Left ventricle myocardium superior (tissue), 1 donor: ENCODE data around the gene NR2F1-AS1. TPM values are rescaled to one million over a fixed set of nuclear protein-coding genes. Genes with fewer than 3 reads are reported as not detected.
"Not testable (repeated sequence)": the region's sequence is repeated elsewhere in the genome, so short reads cannot be mapped to it uniquely, and the experiment has no call there.

Source experiments
- ATAC-seq: fragments of 200-7000 bp; cut with Tn5 transposase; one replicate; pipeline ENCODE4 v1.9.1; 2020; ENCODE audit warnings: mild to moderate bottlenecking, moderate library complexity
- DNase-seq: peaks from one replicate; pipeline ENCODE4 v3.0.0-alpha.2; 2020
- intact Hi-C: fragments of 100-400 bp; cut with micrococcal nuclease; formaldehyde crosslinking; loops from one replicate; pipeline ENCODE4 v1.11.0; 2022
- total RNA-seq: library from RNA; stranded (reverse); fragmentation: NEBNext Ultra II Directional; extraction: Animal tissue kit (Norgen Biotek cat#: 25700); gene quantifications from one replicate; pipeline ENCODE4 v1.2.1, GENCODE V29; 2021
- donor health status: DM: no; HTN: yes; CAD: no; lungs with severe emphysema.

The NR2F1-AS1 gene
- total RNA-seq, 1 donor from 2014 or later: 0.57 TPM

DNA sequence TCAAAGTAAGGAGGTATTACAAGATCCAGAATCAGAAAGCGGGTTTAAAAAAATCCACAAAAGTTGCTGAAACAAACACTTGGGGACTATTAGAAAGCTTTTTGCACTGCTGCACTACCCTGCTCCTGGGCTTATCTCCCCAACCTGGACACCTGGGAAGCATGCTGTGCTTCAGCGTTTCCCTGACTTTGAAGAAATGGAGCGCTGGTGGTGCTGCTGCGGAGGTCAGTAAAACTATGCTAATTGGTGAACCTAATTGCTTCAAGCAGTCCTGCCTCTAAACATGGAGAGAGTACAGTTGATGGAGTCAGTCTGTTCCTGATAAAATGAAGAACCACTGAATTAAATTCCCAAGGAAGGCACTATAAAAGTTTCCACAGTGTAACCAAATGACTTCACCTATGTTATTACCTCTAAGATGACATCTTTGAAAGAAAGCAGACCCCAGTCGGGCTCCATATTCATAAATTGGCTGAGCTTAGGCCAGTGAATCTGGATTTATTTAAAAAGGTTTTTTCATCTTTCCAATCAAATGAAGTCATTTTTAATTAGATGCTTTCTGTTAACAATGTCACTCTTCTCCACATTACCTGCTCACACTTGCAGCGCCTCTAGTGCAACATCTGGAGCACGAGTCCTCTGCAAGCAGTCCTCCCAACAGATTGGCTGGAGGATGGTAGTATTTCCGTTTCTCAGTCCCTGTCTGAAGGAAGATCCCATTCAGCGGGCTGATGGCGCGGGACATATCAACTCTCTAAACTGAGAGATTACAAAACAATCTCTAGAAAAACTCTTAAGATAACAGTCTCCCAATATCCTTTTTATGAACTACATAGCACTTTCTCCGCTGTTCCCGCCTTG lies 11.5 kb downstream of the NR2F1-AS1 start:
- DNase-seq (no peak), ATAC-seq (no peak)
- intact Hi-C loops: no loop called here

DNA sequence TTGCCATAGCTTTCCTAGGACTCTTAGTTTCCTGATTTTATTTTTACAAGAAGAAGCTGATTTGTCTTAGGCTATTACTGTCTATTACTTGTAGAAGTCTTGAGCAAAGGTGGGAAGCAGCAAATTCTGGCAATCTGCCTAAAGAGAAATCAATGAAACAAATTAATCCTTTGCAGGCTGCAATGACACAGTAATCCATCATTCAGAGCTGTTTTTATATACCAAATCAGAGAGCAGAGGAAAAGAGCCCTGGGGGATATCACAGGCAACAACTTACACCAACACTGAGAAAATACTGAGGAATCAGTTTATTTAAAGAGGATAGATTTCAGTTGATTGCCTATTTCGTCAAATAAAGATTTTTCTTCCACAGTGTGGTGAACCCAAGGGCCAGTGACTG lies 13.6 kb downstream of the NR2F1-AS1 start:
- no peak for DNase-seq
- intact Hi-C loops: no loop called here
- ATAC-seq: no peak

- ATAC-seq (no peak), DNase-seq (no peak)
- intact Hi-C loops: no loop called here
Observed at GRCh38 chr5:93566091-93566490, 14.9 kb downstream of the NR2F1-AS1 start.

DNA sequence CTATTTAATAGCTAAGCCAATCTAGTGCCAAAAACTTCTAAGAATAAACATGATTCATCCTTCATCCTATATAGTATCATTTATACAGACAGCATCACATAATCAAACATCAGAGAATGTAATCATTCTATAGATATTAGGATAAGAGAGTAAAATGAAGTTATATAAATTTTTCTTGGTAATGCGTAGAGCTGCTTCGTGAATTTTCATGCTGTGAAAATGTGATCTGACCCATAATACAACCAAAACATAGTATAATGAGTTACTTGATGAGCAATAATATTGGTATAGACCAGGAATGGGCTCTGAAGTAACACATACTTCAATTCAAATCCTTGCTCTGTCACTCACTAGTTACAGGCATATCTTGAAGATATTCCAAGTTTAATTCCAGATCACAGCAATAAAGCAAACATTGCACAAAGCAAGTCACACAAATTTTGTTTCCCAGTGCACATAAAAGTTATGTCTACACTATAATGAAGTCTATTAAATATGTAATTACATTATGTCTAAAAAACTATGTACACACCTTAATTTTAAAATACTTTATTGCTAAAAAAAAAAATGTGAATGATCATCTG lies 23.9 kb downstream of the NR2F1-AS1 start:
- intact Hi-C loops: no loop called here
- DNase-seq (no peak), ATAC-seq (no peak)

DNA sequence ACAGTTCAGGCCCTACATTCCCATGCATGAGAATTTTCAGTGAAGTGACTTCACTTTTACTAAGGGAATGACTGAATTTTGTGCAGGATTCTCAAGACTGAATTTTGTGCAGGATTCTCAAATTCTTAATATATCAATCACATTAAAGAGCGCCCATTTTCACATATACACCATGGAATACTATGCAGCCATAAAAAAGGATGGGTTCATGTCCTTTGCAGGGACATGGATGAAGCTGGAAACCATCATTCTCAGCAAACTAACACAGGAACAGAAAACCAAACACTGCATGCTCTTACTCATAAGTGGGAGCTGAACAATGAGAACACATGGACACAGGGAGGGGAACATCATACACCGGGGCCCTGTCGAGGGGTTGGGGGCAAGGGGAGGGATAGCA lies 31.4 kb downstream of the NR2F1-AS1 start:
- ATAC-seq, intact Hi-C loops, DNase-seq: not testable (repeated sequence)

DNA sequence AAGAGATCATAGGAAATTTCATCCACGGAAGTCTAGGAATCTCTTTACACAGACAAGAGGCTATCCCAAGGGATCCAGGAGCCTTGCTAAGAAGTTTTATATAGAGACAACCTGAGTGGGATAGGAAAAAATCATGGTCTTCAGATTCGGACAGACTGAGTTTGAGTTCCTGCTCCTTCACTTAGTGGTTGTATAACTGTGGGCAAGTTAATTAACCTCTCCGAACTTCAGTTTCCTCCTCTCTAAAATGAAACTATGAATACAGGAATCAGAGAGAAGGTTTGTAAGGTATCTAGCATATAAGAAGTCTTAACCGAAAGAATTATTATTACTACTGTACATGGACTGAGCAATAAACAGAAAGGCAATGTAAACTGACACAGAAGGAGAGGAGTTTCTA lies 35.1 kb downstream of the NR2F1-AS1 start:
- no peak for DNase-seq

DNA sequence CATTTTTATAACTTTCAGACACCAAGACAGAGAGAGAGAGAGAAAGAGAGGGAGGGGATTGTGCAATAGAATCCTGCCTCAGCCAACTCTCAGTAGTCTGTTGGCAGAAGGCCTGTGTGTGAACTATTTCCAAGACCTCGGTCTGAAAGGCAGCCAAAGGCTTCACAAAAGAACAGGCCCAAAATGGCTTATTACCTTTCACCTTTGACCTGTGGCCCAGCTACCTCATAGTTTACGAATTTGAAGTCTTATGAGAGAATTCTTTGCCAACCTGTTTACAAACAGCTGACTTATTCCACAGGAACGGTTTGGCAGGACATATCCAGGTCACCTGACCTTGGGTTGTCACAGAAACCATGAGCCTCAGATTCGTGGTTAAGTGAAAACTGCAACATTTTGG lies 48.6 kb downstream of the NR2F1-AS1 start:
- peak; percentile 50 for DNase-seq
- peak; percentile 95 for ATAC-seq
- intact Hi-C loops: no loop called here

More for the DNA sequence above, 35.1 kb downstream of the NR2F1-AS1 start:
- intact Hi-C loops: no loop called here
- ATAC-seq: no peak

DNA sequence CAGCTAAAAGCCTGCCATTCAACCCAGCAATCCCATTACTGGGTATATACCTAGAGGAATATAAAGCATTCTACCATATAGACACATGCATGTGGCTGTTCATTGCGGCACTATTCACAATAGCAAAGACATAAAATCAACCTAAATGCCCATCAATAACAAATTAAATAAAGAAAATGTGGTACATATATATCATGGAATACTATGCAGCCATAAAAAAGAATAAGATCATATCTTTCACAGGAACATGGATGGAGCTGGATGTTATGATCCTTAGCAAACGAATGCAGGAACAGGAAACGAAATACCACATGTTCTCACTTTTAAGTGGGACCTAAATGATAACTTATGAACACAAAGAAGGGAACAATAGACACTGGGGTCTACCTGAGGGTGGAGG lies 59.2 kb downstream of the NR2F1-AS1 start:
- DNase-seq, ATAC-seq, intact Hi-C loops: not testable (repeated sequence)

- intact Hi-C loops: no loop called here
- DNase-seq (no peak), ATAC-seq (no peak)
Observed at GRCh38 chr5:93519740-93520139, 61.3 kb downstream of the NR2F1-AS1 start.

DNA sequence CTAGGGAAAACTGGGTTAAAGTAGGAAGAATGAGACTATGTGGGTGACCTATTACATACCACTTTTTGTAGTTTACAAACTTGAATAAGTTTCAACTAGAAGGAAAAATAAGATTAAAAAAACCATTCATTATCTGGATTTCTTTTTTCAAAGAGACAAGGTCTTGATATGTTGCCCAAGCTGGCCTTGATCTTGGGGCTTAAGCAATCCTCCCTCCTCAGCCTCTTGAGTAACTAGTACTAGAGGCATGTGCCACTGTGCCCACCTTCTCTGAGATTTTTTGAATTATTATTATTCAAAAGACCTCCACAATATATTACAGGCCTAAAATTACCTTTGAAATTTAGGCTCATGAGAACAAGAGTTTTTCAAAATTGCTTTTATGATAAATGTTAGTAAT lies 63.2 kb downstream of the NR2F1-AS1 start:
- intact Hi-C loops: no loop called here
- DNase-seq: no peak
- ATAC-seq: no peak

GRCh38 chr5:93513298-93513697 lies 67.7 kb downstream of the NR2F1-AS1 start:
- intact Hi-C loops: no loop called here
- no peak for ATAC-seq
- DNase-seq: no peak

DNA sequence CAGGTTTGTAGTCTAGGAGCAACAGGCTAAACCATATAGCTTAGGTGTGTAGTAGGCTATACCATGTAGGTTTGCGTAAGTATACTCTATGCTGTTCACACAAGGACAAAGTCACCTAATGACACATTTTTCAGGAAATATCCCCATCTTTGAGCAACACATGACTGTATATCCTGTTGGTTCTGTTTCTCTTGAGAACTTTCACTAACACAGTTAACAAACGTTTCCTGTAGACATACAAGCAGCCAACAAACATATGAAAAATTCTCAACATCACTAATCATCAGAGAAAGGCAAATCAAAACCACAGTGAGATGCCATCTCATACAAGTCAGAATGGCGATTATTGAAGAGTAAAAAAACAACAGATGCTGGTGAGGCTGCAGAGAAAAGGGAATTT lies 68.2 kb downstream of the NR2F1-AS1 start:
- intact Hi-C loops: no loop called here
- DNase-seq (no peak), ATAC-seq (no peak)

GRCh38 chr5:93511445-93511844 lies 69.6 kb downstream of the NR2F1-AS1 start:
- no peak for DNase-seq
- intact Hi-C loops: no loop called here
- ATAC-seq: no peak

GRCh38 chr5:93510626-93511380 lies 70.2 kb downstream of the NR2F1-AS1 start:
- no peak for ATAC-seq
- intact Hi-C loops: no loop called here
- DNase-seq: no peak

- DNase-seq, ATAC-seq, intact Hi-C loops: not testable (repeated sequence)
Observed at GRCh38 chr5:93505553-93505952, 75.5 kb downstream of the NR2F1-AS1 start.

DNA sequence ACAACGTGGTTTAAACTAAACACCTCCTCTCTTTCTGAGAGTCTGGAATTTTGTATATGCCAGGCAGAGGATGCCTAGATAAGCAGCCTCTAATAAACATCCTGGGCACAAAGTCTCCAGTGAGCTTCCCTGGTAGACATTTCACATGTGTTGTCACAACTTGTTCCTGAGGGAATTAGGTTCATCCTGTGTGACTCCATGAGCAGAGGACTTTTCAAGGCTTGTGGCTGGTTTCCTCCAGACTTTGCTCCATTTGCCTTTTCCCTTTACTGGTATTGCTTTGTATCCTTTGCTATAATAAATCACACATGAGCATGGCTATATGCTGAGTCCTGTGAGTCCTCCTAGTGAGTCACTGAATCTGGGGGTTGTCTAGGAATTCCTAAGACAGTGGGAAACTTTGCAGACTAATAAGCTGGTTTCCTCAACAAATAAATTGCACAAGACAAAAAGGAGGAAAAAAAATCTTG lies 77.4 kb downstream of the NR2F1-AS1 start:
- DNase-seq (no peak), ATAC-seq (no peak)
- intact Hi-C loops: no loop called here

- no peak for ATAC-seq
- intact Hi-C loops: no loop called here
- no peak for DNase-seq
Observed at GRCh38 chr5:93497096-93497495, 83.9 kb downstream of the NR2F1-AS1 start.

- DNase-seq: no peak
- intact Hi-C loops: no loop called here
- ATAC-seq: no peak
Observed at GRCh38 chr5:93479982-93480509, 101.0 kb downstream of the NR2F1-AS1 start.

DNA sequence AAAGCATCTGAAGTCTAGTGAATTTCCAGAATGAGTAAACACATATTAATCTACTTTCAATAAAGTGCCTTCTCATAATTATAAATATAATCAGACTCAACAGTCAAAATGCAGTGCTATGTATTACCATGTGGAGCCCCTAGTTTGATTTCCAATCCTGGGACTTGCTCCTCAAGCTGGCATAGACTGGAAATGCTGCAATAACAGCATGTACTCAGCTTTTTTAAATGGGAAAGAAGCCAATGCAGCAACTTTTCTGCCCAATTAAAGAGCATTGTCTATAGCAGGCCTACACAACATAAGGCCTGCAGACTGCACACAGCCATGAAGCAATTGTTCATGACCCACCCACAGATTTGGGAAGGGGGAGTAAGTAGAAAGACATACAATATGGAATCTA lies 103.2 kb downstream of the NR2F1-AS1 start:
- intact Hi-C loops: no loop called here

GRCh38 chr5:93476251-93476742 lies 104.7 kb downstream of the NR2F1-AS1 start:
- DNase-seq (no peak), ATAC-seq (no peak)
- intact Hi-C loops: no loop called here

More for the DNA sequence above, 103.2 kb downstream of the NR2F1-AS1 start:
- no peak for DNase-seq
- ATAC-seq: no peak
